Measurements from ENCODE around the gene SPHK2.

The SPHK2 gene

GRCh38 chr19:48637449-48637947, 18.2 kb downstream of the SPHK2 start:
- peak; percentile 97 for DNase-seq (ENCODE audit: low spot score)
- no peak for TF ChIP-seq CTCF (IDR thresholded peaks at IDR 0.05; ENCODE audit: extremely low read depth, insufficient read depth, missing control alignments)
- in situ Hi-C loops (cut with MboI; ENCODE audit: low pct_unique_long_range_greater_than_20kb, low sequenced_read_pairs, unreplicated experiment) = loop anchor here (25.0 kb wide), 1 partner anchor 325 kb away; the partner anchor contains the start of genes BAX and FTL

GRCh38 chr19:48637948-48638830, 18.9 kb downstream of the SPHK2 start:
- no peak for TF ChIP-seq CTCF (IDR thresholded peaks at IDR 0.05; ENCODE audit: extremely low read depth, insufficient read depth, missing control alignments)
- in situ Hi-C loops (cut with MboI; ENCODE audit: low pct_unique_long_range_greater_than_20kb, low sequenced_read_pairs, unreplicated experiment) = loop anchor here (25.0 kb wide), 1 partner anchor 324 kb away; the partner anchor contains the start of genes BAX and FTL
- peak; percentile 89 for DNase-seq (ENCODE audit: low spot score)

DNA sequence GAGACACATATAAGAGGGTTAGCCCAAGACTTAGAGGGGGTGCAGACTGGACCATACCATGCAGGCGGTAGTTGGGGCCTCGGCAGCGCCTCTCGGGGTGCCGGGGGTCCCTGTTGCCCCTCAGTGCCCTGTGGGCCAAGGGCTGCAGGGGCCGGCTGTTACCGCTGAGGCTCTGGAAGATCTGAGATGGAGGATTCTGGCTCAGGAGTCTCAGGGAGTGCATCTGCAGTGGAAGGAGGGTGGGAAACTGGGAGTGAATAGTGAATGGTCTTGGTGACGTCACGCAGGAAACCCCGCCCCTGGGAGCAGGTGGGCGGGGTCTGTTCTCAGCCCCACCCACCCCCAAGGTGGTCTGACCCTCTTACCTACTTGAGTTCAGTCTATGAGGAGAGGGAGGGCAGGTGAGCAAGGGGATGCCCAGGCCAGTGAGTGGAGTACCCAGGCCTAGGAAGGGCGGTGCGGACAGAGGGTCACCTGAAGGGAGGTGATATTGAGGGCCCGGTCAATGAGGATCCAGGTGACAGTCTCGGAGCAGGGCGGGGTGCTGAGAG, 19.6 kb downstream of the SPHK2 start:
- no peak for DNase-seq (ENCODE audit: low spot score)
- in situ Hi-C loops (cut with MboI; ENCODE audit: low pct_unique_long_range_greater_than_20kb, low sequenced_read_pairs, unreplicated experiment) = loop anchor here (25.0 kb wide), 1 partner anchor 323 kb away; the partner anchor contains the start of genes BAX and FTL
- no peak for TF ChIP-seq CTCF (IDR thresholded peaks at IDR 0.05; ENCODE audit: extremely low read depth, insufficient read depth, missing control alignments)

GRCh38 chr19:48639483-48640375, 20.4 kb downstream of the SPHK2 start:
- no peak for TF ChIP-seq CTCF (IDR thresholded peaks at IDR 0.05; ENCODE audit: extremely low read depth, insufficient read depth, missing control alignments)
- no peak for DNase-seq (ENCODE audit: low spot score)
- in situ Hi-C loops (cut with MboI; ENCODE audit: low pct_unique_long_range_greater_than_20kb, low sequenced_read_pairs, unreplicated experiment) = loop anchor here (25.0 kb wide), 1 partner anchor 323 kb away; the partner anchor contains the start of genes BAX and FTL

GRCh38 chr19:48641850-48642249, 22.5 kb downstream of the SPHK2 start:
- DNase-seq (ENCODE audit: low spot score) = no peak
- TF ChIP-seq CTCF (IDR thresholded peaks at IDR 0.05; ENCODE audit: extremely low read depth, insufficient read depth, missing control alignments) = no peak
- in situ Hi-C loops (cut with MboI; ENCODE audit: low pct_unique_long_range_greater_than_20kb, low sequenced_read_pairs, unreplicated experiment) = loop anchor here (25.0 kb wide), 1 partner anchor 320 kb away; the partner anchor contains the start of genes BAX and FTL

- no peak for TF ChIP-seq CTCF (IDR thresholded peaks at IDR 0.05; ENCODE audit: extremely low read depth, insufficient read depth, missing control alignments)
- DNase-seq (ENCODE audit: low spot score) = no peak
- in situ Hi-C loops (cut with MboI; ENCODE audit: low pct_unique_long_range_greater_than_20kb, low sequenced_read_pairs, unreplicated experiment) = loop anchor here (25.0 kb wide), 1 partner anchor 319 kb away; the partner anchor contains the start of genes BAX and FTL
Observed at GRCh38 chr19:48642862-48643261, 23.6 kb downstream of the SPHK2 start.
